ENCODE results near the gene NPM1.
"Not testable (repeated sequence)": the region's sequence is repeated elsewhere in the genome, so short reads cannot be mapped to it uniquely, and the experiment has no call there.

NPM1 gene

DNA sequence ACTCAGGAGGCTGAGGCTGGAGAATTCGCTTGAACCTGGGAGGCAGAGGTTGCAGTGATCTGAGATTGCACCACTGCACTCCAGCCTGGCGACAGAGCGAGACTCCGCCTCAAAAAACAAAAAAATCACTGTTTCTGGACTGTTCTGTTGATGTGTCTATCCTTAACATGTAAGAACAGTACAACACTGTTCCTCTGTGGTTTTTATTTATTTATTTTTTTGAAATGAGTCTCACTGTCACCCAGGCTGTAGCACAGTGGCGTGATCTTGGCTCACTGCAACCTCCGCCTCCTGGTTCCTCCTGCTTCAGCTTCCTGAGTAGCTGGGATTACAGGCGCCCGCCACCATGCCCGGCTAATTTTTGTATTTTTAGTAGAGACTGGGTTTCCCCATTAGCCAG is 11.0 kb downstream of the NPM1 start:
- H2BK120ac ChIP-seq (ENCODE audit: low read depth, low read length); DNase-seq; H3K27ac ChIP-seq (ENCODE audit: low read length, poor library complexity, severe bottlenecking); H3K18ac ChIP-seq (ENCODE audit: low read depth in 1 of 2, low read length in 2 of 2); H3K4me1 ChIP-seq (ENCODE audit: control insufficient read depth, insufficient read depth, low read depth, low read length); H3K9ac ChIP-seq (ENCODE audit: low read length); H3K23ac ChIP-seq (ENCODE audit: low read length in 2 of 2); H3K4ac ChIP-seq (ENCODE audit: low read depth in 1 of 2, low read length in 2 of 2); H3K27me3 ChIP-seq (ENCODE audit: control insufficient read depth in 1 of 2, insufficient read depth in 1 of 2, low read length in 2 of 2); H2AK5ac ChIP-seq (ENCODE audit: low read length, severe bottlenecking); H2AFZ ChIP-seq (ENCODE audit: low read depth, low read length); H3K4me2 ChIP-seq (ENCODE audit: low read length, poor library complexity, severe bottlenecking); H3K4me3 ChIP-seq (ENCODE audit: insufficient read depth in 1 of 2, low read depth in 1 of 2, low read length in 2 of 2); H3K9me3 ChIP-seq (ENCODE audit: control insufficient read depth, low read length); H4K8ac ChIP-seq (ENCODE audit: low read length); H2BK5ac ChIP-seq (ENCODE audit: low read depth, low read length, poor library complexity, severe bottlenecking); H2BK15ac ChIP-seq (ENCODE audit: low read depth, poor library complexity, severe bottlenecking); H2BK12ac ChIP-seq (ENCODE audit: low read length in 2 of 2); H3K14ac ChIP-seq (ENCODE audit: low read length in 2 of 2); H3K79me1 ChIP-seq (replicated peaks; ENCODE audit: low read length, poor library complexity, severe bottlenecking); H4K91ac ChIP-seq (ENCODE audit: low read length): not testable (repeated sequence)
- 97% methylated on average over 8 of the region's 9 CpGs for WGBS
- peaks cover 47 to 82% of the 10 kb centered on the region in 2 experiments for H3K36me3 ChIP-seq (ENCODE audit: control insufficient read depth in 1 of 2, insufficient read depth in 2 of 2, low read depth in 1 of 2, low read length in 2 of 2)

DNA sequence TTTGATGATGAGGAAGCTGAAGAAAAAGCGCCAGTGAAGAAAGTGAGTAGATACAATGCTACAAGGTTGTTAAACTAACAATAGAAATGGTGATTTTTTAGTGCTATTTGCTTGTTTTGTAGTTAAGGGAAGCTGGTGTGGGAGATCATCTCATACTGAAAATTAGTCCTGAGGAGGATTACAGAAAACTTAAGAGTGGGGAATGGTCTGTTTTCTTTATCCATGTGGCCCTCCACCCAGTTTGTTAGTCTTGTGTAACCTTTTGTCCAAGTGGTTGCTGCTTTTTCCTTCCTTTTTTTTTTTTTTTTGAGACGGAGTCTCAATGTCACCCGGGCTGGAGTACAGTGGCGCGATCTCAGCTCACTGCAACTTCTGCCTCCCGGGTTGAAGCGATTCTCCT is 12.5 kb downstream of the NPM1 start:
- Histone ChIP-seq H3K79me1 (replicated peaks; ENCODE audit: low read length, poor library complexity, severe bottlenecking) (no peaks in the 10 kb centered on the region), H4K8ac (ENCODE audit: low read length) (no peak overlapping the region), H3K4me3 (ENCODE audit: insufficient read depth in 1 of 2, low read depth in 1 of 2, low read length in 2 of 2) (no peak overlapping the region), H2BK5ac (ENCODE audit: low read depth, low read length, poor library complexity, severe bottlenecking) (no peak overlapping the region), H3K27ac (ENCODE audit: low read length, poor library complexity, severe bottlenecking) (no peak overlapping the region), H3K18ac (ENCODE audit: low read depth in 1 of 2, low read length in 2 of 2) (no peak overlapping the region), H2AK5ac (ENCODE audit: low read length, severe bottlenecking) (no peak overlapping the region), H3K4me1 (ENCODE audit: control insufficient read depth, insufficient read depth, low read depth, low read length) (peaks cover 1% of the 10 kb centered on the region), H3K9ac (ENCODE audit: low read length) (no peak overlapping the region), H4K91ac (ENCODE audit: low read length) (no peak overlapping the region), H3K4ac (ENCODE audit: low read depth in 1 of 2, low read length in 2 of 2) (no peak overlapping the region), H3K36me3 (ENCODE audit: control insufficient read depth in 1 of 2, insufficient read depth in 2 of 2, low read depth in 1 of 2, low read length in 2 of 2) (peaks cover 37 to 73% of the 10 kb centered on the region in 2 experiments), H3K9me3 (ENCODE audit: control insufficient read depth, low read length) (no peaks in the 10 kb centered on the region), H2BK12ac (ENCODE audit: low read length in 2 of 2) (no peak overlapping the region), H3K14ac (ENCODE audit: low read length in 2 of 2) (no peak overlapping the region), H3K27me3 (ENCODE audit: control insufficient read depth in 1 of 2, insufficient read depth in 1 of 2, low read length in 2 of 2) (no peaks in the 10 kb centered on the region), H2BK120ac (ENCODE audit: low read depth, low read length) (no peak overlapping the region), H3K23ac (ENCODE audit: low read length in 2 of 2) (no peak overlapping the region), H2BK15ac (ENCODE audit: low read depth, poor library complexity, severe bottlenecking) (no peak overlapping the region), H3K4me2 (ENCODE audit: low read length, poor library complexity, severe bottlenecking) (no peak overlapping the region), H2AFZ (ENCODE audit: low read depth, low read length) (no peak overlapping the region)
- over 99% methylated on average over 7 of the region's 7 CpGs for WGBS
- DNase-seq = no peak

DNA sequence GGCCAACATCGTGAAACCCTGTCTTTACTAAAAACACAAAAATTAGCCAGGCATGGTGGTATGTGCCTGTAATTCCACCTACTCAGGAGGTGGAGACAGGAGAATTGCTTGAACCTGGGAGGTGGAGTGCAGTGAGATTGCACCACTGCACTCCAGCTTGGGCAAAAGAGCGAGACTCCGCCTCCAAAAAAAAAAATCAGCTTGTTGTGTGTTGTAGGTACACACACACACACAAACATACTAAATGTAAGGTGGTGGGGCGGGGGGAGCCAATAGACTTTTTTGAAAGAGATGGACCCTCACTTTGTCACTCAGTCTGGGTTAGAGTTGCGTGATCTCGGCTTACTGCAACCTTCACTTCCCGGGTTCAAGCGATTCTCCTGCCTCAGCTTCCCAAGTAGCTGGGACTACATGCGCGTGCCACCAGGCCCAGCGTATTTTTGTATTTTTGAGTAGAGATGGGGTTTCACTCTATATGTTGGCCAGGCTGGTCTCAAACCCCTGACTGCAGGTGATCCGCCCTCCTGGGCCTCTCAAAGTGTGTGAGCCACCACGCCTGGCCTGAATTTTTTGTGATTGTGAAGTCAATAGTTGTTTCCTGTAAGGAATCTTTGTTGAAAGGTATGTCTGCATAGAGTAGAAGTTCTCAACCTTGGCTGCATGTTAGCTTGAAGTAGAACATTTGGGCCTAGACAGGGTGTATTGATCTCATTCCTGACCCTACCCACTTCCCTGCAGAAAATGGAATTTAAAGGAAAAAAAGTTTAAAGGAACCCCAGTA is 13.7 kb downstream of the NPM1 start:
- no peak overlapping the region for H2BK15ac ChIP-seq (ENCODE audit: low read depth, poor library complexity, severe bottlenecking)
- WGBS = 96% methylated on average over 10 of the region's 13 CpGs
- peaks cover 32 to 73% of the 10 kb centered on the region in 2 experiments for H3K36me3 ChIP-seq (ENCODE audit: control insufficient read depth in 1 of 2, insufficient read depth in 2 of 2, low read depth in 1 of 2, low read length in 2 of 2)
- H3K4ac ChIP-seq (ENCODE audit: low read depth in 1 of 2, low read length in 2 of 2) = no peak overlapping the region
- no peak overlapping the region for H3K27ac ChIP-seq (ENCODE audit: low read length, poor library complexity, severe bottlenecking)
- H3K9me3 ChIP-seq (ENCODE audit: control insufficient read depth, low read length) = no peaks in the 10 kb centered on the region
- H3K18ac ChIP-seq (ENCODE audit: low read depth in 1 of 2, low read length in 2 of 2) = no peak overlapping the region
- H3K4me3 ChIP-seq (ENCODE audit: insufficient read depth in 1 of 2, low read depth in 1 of 2, low read length in 2 of 2) = no peak overlapping the region
- no peak overlapping the region for H3K23ac ChIP-seq (ENCODE audit: low read length in 2 of 2)
- no peak overlapping the region for H2AK5ac ChIP-seq (ENCODE audit: low read length, severe bottlenecking)
- H4K8ac ChIP-seq (ENCODE audit: low read length) = no peak overlapping the region
- no peaks in the 10 kb centered on the region for H3K27me3 ChIP-seq (ENCODE audit: control insufficient read depth in 1 of 2, insufficient read depth in 1 of 2, low read length in 2 of 2)
- H2BK12ac ChIP-seq (ENCODE audit: low read length in 2 of 2) = no peak overlapping the region
- no peak overlapping the region for H2AFZ ChIP-seq (ENCODE audit: low read depth, low read length)
- DNase-seq = no peak
- H2BK5ac ChIP-seq (ENCODE audit: low read depth, low read length, poor library complexity, severe bottlenecking) = no peak overlapping the region
- no peak overlapping the region for H2BK120ac ChIP-seq (ENCODE audit: low read depth, low read length)
- H3K9ac ChIP-seq (ENCODE audit: low read length) = peak overlapping the region; percentile 15
- H4K91ac ChIP-seq (ENCODE audit: low read length) = no peak overlapping the region
- no peak overlapping the region for H3K4me2 ChIP-seq (ENCODE audit: low read length, poor library complexity, severe bottlenecking)
- peaks cover 1% of the 10 kb centered on the region for H3K4me1 ChIP-seq (ENCODE audit: control insufficient read depth, insufficient read depth, low read depth, low read length)
- no peak overlapping the region for H3K14ac ChIP-seq (ENCODE audit: low read length in 2 of 2)
- H3K79me1 ChIP-seq (replicated peaks; ENCODE audit: low read length, poor library complexity, severe bottlenecking) = no peaks in the 10 kb centered on the region

DNA sequence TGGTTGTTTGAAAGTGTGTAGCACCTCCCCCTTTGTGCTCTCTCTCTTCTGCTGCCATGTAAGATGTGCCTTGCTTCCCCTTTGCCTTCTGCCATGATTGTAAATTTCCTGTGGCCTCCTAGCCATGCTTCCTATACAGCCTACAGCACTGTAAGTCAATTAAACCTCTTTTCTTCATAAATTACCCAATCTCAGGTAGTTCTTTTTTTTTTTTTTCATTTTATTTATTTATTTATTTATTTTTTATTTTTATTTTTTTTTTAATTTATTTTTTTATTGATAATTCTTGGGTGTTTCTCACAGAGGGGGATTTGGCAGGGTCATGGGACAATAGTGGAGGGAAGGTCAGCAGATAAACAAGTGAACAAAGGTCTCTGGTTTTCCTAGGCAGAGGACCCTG is 15.1 kb downstream of the NPM1 start:
- H3K27ac ChIP-seq (ENCODE audit: low read length, poor library complexity, severe bottlenecking); H2AFZ ChIP-seq (ENCODE audit: low read depth, low read length): not testable (repeated sequence)

More for the DNA sequence above, 15.1 kb downstream of the NPM1 start:
- peaks cover 25 to 73% of the 10 kb centered on the region in 2 experiments for H3K36me3 ChIP-seq (ENCODE audit: control insufficient read depth in 1 of 2, insufficient read depth in 2 of 2, low read depth in 1 of 2, low read length in 2 of 2)
- not testable (repeated sequence) for H3K4me2 ChIP-seq (ENCODE audit: low read length, poor library complexity, severe bottlenecking); H3K4me3 ChIP-seq (ENCODE audit: insufficient read depth in 1 of 2, low read depth in 1 of 2, low read length in 2 of 2); H2BK15ac ChIP-seq (ENCODE audit: low read depth, poor library complexity, severe bottlenecking); H3K23ac ChIP-seq (ENCODE audit: low read length in 2 of 2); DNase-seq; H3K9ac ChIP-seq (ENCODE audit: low read length); H2BK12ac ChIP-seq (ENCODE audit: low read length in 2 of 2); H3K4me1 ChIP-seq (ENCODE audit: control insufficient read depth, insufficient read depth, low read depth, low read length); H2BK120ac ChIP-seq (ENCODE audit: low read depth, low read length); H3K14ac ChIP-seq (ENCODE audit: low read length in 2 of 2); H2BK5ac ChIP-seq (ENCODE audit: low read depth, low read length, poor library complexity, severe bottlenecking); H3K4ac ChIP-seq (ENCODE audit: low read depth in 1 of 2, low read length in 2 of 2); H3K9me3 ChIP-seq (ENCODE audit: control insufficient read depth, low read length); H3K18ac ChIP-seq (ENCODE audit: low read depth in 1 of 2, low read length in 2 of 2); H4K91ac ChIP-seq (ENCODE audit: low read length); H4K8ac ChIP-seq (ENCODE audit: low read length); H3K27me3 ChIP-seq (ENCODE audit: control insufficient read depth in 1 of 2, insufficient read depth in 1 of 2, low read length in 2 of 2); H3K79me1 ChIP-seq (replicated peaks; ENCODE audit: low read length, poor library complexity, severe bottlenecking); H2AK5ac ChIP-seq (ENCODE audit: low read length, severe bottlenecking)
